H9 (cell line): ENCODE data around the gene COX8C. TPM values are rescaled to one million over a fixed set of nuclear protein-coding genes. Genes with fewer than 3 reads are reported as not detected.

ENCODE experiments used
- DNase-seq: peaks from one replicate; pipeline ENCODE4 v3.0.0-alpha.2; 2017
- H2AFZ ChIP-seq: one replicate; pipeline ENCODE4 v1.6.1; 2013; ENCODE audit warnings: mild to moderate bottlenecking, low read length, control low read depth, moderate library complexity
- H2AK5ac ChIP-seq: 2 replicates; pipeline ENCODE4 v1.6.1; 2013; ENCODE audit warnings: low read length, control low read depth, mixed read lengths; ENCODE audit not compliant: insufficient read length
- H2BK120ac ChIP-seq: one replicate; pipeline ENCODE4 v1.6.1; 2013; ENCODE audit warnings: low read depth, mild to moderate bottlenecking, low read length, control low read depth, inconsistent platforms; ENCODE audit not compliant: poor library complexity, severe bottlenecking
- H2BK12ac ChIP-seq: 2 replicates; pipeline ENCODE4 v1.6.1; 2013; ENCODE audit warnings: low read length, control low read depth, mixed read lengths, low read depth; ENCODE audit not compliant: insufficient read length
- H2BK15ac ChIP-seq: 2 replicates; pipeline ENCODE4 v1.6.1; 2013; ENCODE audit warnings: low read depth, low read length, control low read depth
- H2BK20ac ChIP-seq: one replicate; pipeline ENCODE4 v1.6.1; 2013; ENCODE audit warnings: low read depth, mild to moderate bottlenecking, low read length, control low read depth, inconsistent platforms; ENCODE audit not compliant: poor library complexity, severe bottlenecking
- H2BK5ac ChIP-seq: 2 replicates; pipeline ENCODE4 v1.6.1; 2013; ENCODE audit warnings: low read length, control low read depth, mixed read lengths; ENCODE audit not compliant: insufficient read length
- H3K14ac ChIP-seq: 2 replicates; pipeline ENCODE4 v1.6.1; 2013; ENCODE audit warnings: low read length, control low read depth; ENCODE audit not compliant: insufficient read depth
- H3K18ac ChIP-seq: 2 replicates; pipeline ENCODE4 v1.6.1; 2013; ENCODE audit warnings: low read depth, mild to moderate bottlenecking, mixed read lengths, low read length, control low read depth; ENCODE audit not compliant: insufficient read length
- H3K23ac ChIP-seq: 2 replicates; pipeline ENCODE4 v1.6.1; 2013; ENCODE audit warnings: low read length, control low read depth, mixed read lengths, low read depth; ENCODE audit not compliant: insufficient read length
- H3K23me2 ChIP-seq: 2 replicates; pipeline ENCODE4 v1.6.1; 2013; ENCODE audit warnings: low read depth, mild to moderate bottlenecking, mixed read lengths, low read length, control low read depth; ENCODE audit not compliant: insufficient read length, poor library complexity, severe bottlenecking
- H3K27ac ChIP-seq: 2 replicates; pipeline ENCODE4 v1.5.1; 2013; ENCODE audit warnings: low read length, control low read depth, mixed read lengths, low read depth; ENCODE audit not compliant: insufficient read length
- H3K27me3 ChIP-seq: 2 replicates; pipeline ENCODE4 v1.6.1; 2013; ENCODE audit warnings: low read length, control low read depth, inconsistent platforms; ENCODE audit not compliant: insufficient read depth
- H3K4ac ChIP-seq: 2 replicates; pipeline ENCODE4 v1.6.1; 2013; ENCODE audit warnings: low read depth, mild to moderate bottlenecking, control low read depth, inconsistent platforms, low read length, moderate library complexity
- H3K4me1 ChIP-seq: 2 replicates; pipeline ENCODE4 v1.6.1; 2013; ENCODE audit warnings: low read length, control low read depth, inconsistent platforms; ENCODE audit not compliant: insufficient read depth
- H3K4me2 ChIP-seq: 2 replicates; pipeline ENCODE4 v1.6.1; 2013; ENCODE audit warnings: low read length, control low read depth, mixed read lengths; ENCODE audit not compliant: insufficient read length, insufficient read depth
- H3K56ac ChIP-seq: 2 replicates; pipeline ENCODE4 v1.6.1; 2013; ENCODE audit warnings: low read depth, mild to moderate bottlenecking, mixed read lengths, low read length, control low read depth; ENCODE audit not compliant: insufficient read length
- H3K79me1 ChIP-seq: 2 replicates; pipeline ENCODE4 v1.6.1; 2013; ENCODE audit warnings: low read depth, mild to moderate bottlenecking, moderate library complexity, low read length, control low read depth, inconsistent platforms; ENCODE audit not compliant: insufficient read depth, poor library complexity, severe bottlenecking
- H3K79me2 ChIP-seq: 2 replicates; pipeline ENCODE4 v1.6.1; 2013; ENCODE audit warnings: low read length, control low read depth, inconsistent platforms; ENCODE audit not compliant: insufficient read depth
- H3K9ac ChIP-seq: 2 replicates; pipeline ENCODE4 v1.6.1; 2013; ENCODE audit warnings: low read length, control low read depth, mixed read lengths; ENCODE audit not compliant: insufficient read length; ENCODE audit errors: extremely low read depth
- H3K9me3 ChIP-seq: one replicate; pipeline ENCODE4 v1.6.1; 2013; ENCODE audit warnings: low read depth, low read length, inconsistent platforms; ENCODE audit not compliant: control insufficient read depth
- H3T11ph ChIP-seq: one replicate; pipeline ENCODE4 v1.6.1; 2013; ENCODE audit warnings: mild to moderate bottlenecking, low read length, control low read depth, inconsistent platforms
- H4K20me1 ChIP-seq: one replicate; pipeline ENCODE4 v1.6.1; 2013; ENCODE audit not compliant: control insufficient read depth, insufficient read length, insufficient read depth
- H4K5ac ChIP-seq: 2 replicates; pipeline ENCODE4 v1.6.1; 2013; ENCODE audit warnings: low read depth, mild to moderate bottlenecking, mixed read lengths, low read length, control low read depth; ENCODE audit not compliant: insufficient read length
- H4K8ac ChIP-seq: replicated peaks from 2 replicates; pipeline ENCODE4 v1.6.1; 2013; ENCODE audit warnings: low read length, control low read depth, mixed read lengths, low read depth; ENCODE audit not compliant: insufficient read length
- H4K91ac ChIP-seq: 2 replicates; pipeline ENCODE4 v1.6.1; 2013; ENCODE audit warnings: low read depth, mild to moderate bottlenecking, moderate library complexity, mixed read lengths, low read length, control low read depth; ENCODE audit not compliant: insufficient read length
- H3K27ac Mint-ChIP-seq, 3 experiments: 2 replicates in 2 of 3; 3 replicates in 1 of 3; pipeline ENCODE4 v1.8.0; 2020 to 2021; ENCODE audit warnings: mixed read lengths in 3 of 3, mild to moderate bottlenecking in 1 of 3, moderate library complexity in 1 of 3
- H3K27me3 Mint-ChIP-seq: 2 replicates; pipeline ENCODE4 v1.8.0; 2021; ENCODE audit warnings: low read depth, mild to moderate bottlenecking, moderate library complexity, mixed read lengths
- H3K36me3 Mint-ChIP-seq, 3 experiments: 2 replicates in 2 of 3; 3 replicates in 1 of 3; pipeline ENCODE4 v1.8.0; 2020 to 2021; ENCODE audit warnings: low read depth in 3 of 3, mixed read lengths in 3 of 3; ENCODE audit not compliant: insufficient read depth in 1 of 3
- H3K4me1 Mint-ChIP-seq, 2 experiments: 2 replicates each; pipeline ENCODE4 v1.8.0; 2020; ENCODE audit warnings: mixed read lengths in 2 of 2
- H3K4me3 Mint-ChIP-seq, 2 experiments: 2 replicates in 1 of 2; 3 replicates in 1 of 2; pipeline ENCODE4 v1.8.0; 2020 to 2021; ENCODE audit warnings: mild to moderate bottlenecking in 2 of 2, mixed read lengths in 2 of 2, moderate library complexity in 1 of 2
- H3K9me3 Mint-ChIP-seq, 2 experiments: 2 replicates in 1 of 2; 3 replicates in 1 of 2; pipeline ENCODE4 v1.8.0; 2020; ENCODE audit warnings: mild to moderate bottlenecking in 2 of 2, mixed read lengths in 2 of 2, moderate library complexity in 1 of 2
- CTCF ChIP-seq: fragments of 200-600 bp; sonication (generic); conservative IDR thresholded peaks from 3 replicates; pipeline ENCODE4 v1.8.0; 2021; ENCODE audit warnings: antibody characterized with exemption, mild to moderate bottlenecking
- WGBS: extraction: QIAGEN DNeasy Blood & Tissue Kit; methylation state at CpG from one replicate; pipeline ENCODE4 v1.1.7; 2013; ENCODE audit warnings: missing lambda C conversion rate, low lambda C conversion rate, mixed read lengths; ENCODE audit not compliant: insufficient read length; ENCODE audit errors: extremely low coverage; 5-methylcytosine and 5-hydroxymethylcytosine counted together
- total RNA-seq: library from RNA; stranded (reverse); gene quantifications from 2 replicates; pipeline ENCODE4 v1.2.1, GENCODE V29; 2021

COX8C gene
- total RNA-seq, 1 experiment from 2014 or later, result not detected

- Histone ChIP-seq H3K4ac (no peak overlapping the region), H3K79me1 (peaks cover 9% of the 10 kb centered on the region), H3K23me2 (peaks cover 7% of the 10 kb centered on the region), H3K18ac (no peak overlapping the region), H3K56ac (no peak overlapping the region), H3K4me2 (no peak overlapping the region), H4K8ac (no peak overlapping the region), H3K23ac (no peak overlapping the region), H3K9me3 (no peaks in the 10 kb centered on the region), H3K79me2 (peaks cover 29% of the 10 kb centered on the region), H4K20me1 (no peaks in the 10 kb centered on the region), H3K27me3 (no peaks in the 10 kb centered on the region), H2BK12ac (no peak overlapping the region), H3K4me1 (0 out of 2 replicates have a peak, but pooled peaks cover 2% of the 10 kb centered on the region), H2BK120ac (no peak overlapping the region), H4K5ac (no peak overlapping the region), H3T11ph (no peak overlapping the region), H2BK20ac (no peak overlapping the region), H2BK5ac (no peak overlapping the region), H3K14ac (no peak overlapping the region), H2AK5ac (no peak overlapping the region), H2BK15ac (no peak overlapping the region), H3K9ac (no peak overlapping the region), H3K27ac (no peak overlapping the region), H4K91ac (no peak overlapping the region), H2AFZ (no peak overlapping the region)
- no peak for TF ChIP-seq CTCF
- no peak overlapping the region for H3K27ac Mint-ChIP-seq
- DNase-seq, result no peak
- peaks cover 44 to 45% of the 10 kb centered on the region in 2 experiments for H3K4me1 Mint-ChIP-seq
- H3K9me3 Mint-ChIP-seq, result no peaks in the 10 kb centered on the region
- peak overlapping the region in 1 of 2 experiments; percentile 90; a peak in 1 of 5 replicates for H3K4me3 Mint-ChIP-seq
- WGBS, result no CpG with 5 or more reads among the region's 2 CpGs
- H3K36me3 Mint-ChIP-seq, result peaks cover 0 to 7% (median 3%) of the 10 kb centered on the region in 3 experiments; a peak in 3 of 7 replicates
- no peaks in the 10 kb centered on the region for H3K27me3 Mint-ChIP-seq
These were observed 16.4 kb upstream of the COX8C start for GRCh38 chr14:93330609-93331000.
